GM10248 (cell line): ENCODE data around the gene STIMATE.

Experiments used
- CTCF ChIA-PET: fragments of 300-600 bp; sonication (Branson Sonifier 250); formaldehyde crosslinking; extraction: SDS; loops from one replicate; lab custom pipeline; 2021; ENCODE audit warnings: antibody characterized with exemption; lab: Yijun Ruan, JAX
- POLR2A ChIA-PET: fragments of 350-650 bp; sonication (Branson Sonifier 250); formaldehyde crosslinking; extraction: SDS; loops from one replicate; lab custom pipeline; 2020; ENCODE audit warnings: antibody characterized with exemption; lab: Yijun Ruan, JAX
- DNase-seq: peaks from one replicate; pipeline ENCODE4 v3.0.0; 2012; ENCODE audit errors: extremely low spot score
- TF ChIP-seq, protein P1 (sequence below): IDR thresholded peaks from 2 replicates; pipeline ENCODE4 v1.5.1; 2012; ENCODE audit warnings: mild to moderate bottlenecking, low read depth; ENCODE audit errors: extremely low read depth, missing control alignments, control extremely low read depth

Gene STIMATE

DNA sequence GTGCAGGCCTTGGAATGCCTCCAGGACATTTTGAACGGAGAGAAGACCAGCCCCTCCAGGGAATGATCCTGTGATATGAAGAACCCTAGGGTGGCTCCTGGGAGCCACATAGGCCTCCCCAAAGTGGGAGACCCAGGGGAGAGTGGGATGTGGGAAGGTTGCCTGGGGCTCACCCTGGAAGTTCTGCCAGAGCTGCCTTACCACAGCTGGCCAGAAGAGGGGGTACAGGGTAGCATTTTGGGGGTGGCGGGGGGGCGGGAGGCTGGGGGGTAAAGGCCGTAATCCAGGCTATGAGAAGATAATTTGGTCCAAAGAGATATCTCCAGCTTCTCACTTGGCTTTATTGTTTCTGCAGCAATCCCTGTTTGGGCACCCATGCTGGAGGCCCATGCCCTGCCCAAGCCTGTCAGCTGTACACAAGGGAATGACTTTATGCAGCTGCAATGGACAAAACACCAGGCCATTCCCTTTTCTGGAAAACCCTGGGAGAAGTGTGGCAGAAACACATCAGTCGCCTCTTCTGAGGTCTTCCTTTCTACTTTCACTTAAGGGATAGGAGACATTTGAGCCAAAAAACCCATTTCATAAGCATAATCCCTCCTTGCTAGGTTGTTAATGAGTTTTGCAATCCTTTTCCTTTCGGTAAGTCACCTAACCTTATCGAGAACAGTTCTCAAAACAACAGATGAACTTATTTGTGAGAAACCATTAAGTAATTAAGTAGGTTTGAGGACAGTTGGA lies 51.5 kb downstream of the STIMATE start:
- CTCF ChIA-PET: interaction anchor here (0.8 to 1.8 kb wide), 12 partner anchors 11 to 259 kb away, joined by 3 to 6 read pairs (median 3); partner anchors contain the start of gene MUSTN1
- POLR2A ChIA-PET: no interaction called here

DNA sequence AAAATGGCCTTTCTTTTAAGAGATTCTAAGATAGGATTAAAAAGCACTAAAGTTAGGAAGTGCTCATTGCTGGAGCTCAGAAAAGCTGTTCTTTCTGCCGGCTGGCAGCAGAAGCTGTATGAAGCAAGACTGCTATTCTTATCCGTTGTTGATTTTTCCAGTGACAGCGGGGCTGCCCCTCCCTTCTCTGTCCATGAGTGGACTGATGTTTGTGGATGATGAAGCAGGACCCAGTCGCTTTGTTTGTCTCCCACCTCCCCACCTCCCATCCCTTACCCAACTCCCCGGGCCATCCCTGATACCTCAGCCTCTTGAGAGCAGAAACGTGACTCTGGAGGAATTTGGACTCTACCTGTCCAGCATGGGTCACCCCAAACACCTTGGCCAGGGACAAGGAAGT lies 52.2 kb downstream of the STIMATE start:
- CTCF ChIA-PET: interaction anchor here (0.8 to 2.3 kb wide), 14 partner anchors 10 to 260 kb away, joined by 3 to 6 read pairs (median 4); partner anchors contain the start of gene MUSTN1
- TF ChIP-seq, protein P1, sequence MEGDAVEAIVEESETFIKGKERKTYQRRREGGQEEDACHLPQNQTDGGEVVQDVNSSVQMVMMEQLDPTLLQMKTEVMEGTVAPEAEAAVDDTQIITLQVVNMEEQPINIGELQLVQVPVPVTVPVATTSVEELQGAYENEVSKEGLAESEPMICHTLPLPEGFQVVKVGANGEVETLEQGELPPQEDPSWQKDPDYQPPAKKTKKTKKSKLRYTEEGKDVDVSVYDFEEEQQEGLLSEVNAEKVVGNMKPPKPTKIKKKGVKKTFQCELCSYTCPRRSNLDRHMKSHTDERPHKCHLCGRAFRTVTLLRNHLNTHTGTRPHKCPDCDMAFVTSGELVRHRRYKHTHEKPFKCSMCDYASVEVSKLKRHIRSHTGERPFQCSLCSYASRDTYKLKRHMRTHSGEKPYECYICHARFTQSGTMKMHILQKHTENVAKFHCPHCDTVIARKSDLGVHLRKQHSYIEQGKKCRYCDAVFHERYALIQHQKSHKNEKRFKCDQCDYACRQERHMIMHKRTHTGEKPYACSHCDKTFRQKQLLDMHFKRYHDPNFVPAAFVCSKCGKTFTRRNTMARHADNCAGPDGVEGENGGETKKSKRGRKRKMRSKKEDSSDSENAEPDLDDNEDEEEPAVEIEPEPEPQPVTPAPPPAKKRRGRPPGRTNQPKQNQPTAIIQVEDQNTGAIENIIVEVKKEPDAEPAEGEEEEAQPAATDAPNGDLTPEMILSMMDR: no peak
- no peak for DNase-seq
- POLR2A ChIA-PET: no interaction called here

More for the DNA sequence above, 51.5 kb downstream of the STIMATE start:
- no peak for DNase-seq
- TF ChIP-seq, protein P1: peak; percentile 33

DNA sequence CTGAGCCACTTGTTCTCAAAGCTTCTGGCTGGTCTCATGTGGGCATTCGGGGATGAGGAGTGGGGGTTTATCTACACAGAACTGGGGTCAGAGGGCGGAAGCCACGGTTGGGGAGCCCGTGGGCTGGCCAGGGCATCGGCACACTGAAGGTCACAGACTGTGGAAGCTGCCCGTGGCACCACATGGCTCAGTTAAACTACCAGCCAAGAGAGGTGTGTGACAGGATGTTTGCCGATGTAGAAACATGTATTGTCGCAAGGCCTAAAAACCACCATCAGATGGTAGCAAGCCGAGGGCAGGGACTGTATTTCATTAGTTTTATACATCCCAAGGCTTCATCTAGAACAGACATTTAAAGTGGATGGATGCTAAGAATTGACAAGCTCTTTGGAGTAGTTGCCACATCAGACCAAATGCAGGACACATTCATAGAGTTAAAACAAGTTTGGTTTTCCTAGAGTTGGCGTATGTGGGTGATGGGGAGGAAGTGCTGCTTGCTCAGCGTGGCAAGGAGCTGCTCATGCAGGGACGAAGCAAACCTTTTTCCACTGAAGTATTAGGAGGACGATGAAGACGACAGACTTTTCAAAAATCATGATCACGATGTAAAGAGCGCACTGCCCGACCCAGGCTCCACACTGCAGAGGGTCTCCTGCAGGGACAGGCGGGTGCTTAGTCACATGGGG lies 52.9 kb downstream of the STIMATE start:
- POLR2A ChIA-PET: no interaction called here
- no peak for DNase-seq
- TF ChIP-seq, protein P1: no peak
- CTCF ChIA-PET: interaction anchor here (0.8 to 2.3 kb wide), 7 partner anchors 12 to 90 kb away, joined by 3 to 6 read pairs (median 4); no protein-coding TSS in a partner anchor

DNA sequence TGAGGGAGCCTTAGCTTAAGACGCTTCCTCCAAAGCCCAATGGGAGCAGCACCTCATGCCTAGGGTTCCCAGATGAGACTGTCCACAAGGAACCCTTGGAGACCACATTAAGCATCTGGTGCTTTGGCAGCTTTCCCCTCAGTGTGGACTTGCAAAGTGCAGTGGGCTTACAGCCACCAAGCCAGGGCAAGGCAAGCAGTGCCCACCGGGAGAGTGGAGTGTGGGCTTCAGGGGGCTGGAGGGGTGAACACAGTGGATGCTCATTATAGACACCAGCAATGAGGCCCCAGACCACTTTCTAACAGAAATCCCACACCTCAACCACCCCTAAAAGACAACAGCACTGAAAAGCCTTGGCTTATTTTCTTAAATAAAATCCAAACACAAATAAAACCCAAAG lies 53.5 kb downstream of the STIMATE start:
- CTCF ChIA-PET: interaction anchor here (1.2 to 2.3 kb wide), 5 partner anchors 12 to 91 kb away, joined by 3 to 6 read pairs (median 4); no protein-coding TSS in a partner anchor
- no peak for DNase-seq
- TF ChIP-seq, protein P1: no peak
- POLR2A ChIA-PET: interaction anchor here (0.6 kb wide), 1 partner anchor 145 kb away, joined by 6 read pairs; no protein-coding TSS in a partner anchor

DNA sequence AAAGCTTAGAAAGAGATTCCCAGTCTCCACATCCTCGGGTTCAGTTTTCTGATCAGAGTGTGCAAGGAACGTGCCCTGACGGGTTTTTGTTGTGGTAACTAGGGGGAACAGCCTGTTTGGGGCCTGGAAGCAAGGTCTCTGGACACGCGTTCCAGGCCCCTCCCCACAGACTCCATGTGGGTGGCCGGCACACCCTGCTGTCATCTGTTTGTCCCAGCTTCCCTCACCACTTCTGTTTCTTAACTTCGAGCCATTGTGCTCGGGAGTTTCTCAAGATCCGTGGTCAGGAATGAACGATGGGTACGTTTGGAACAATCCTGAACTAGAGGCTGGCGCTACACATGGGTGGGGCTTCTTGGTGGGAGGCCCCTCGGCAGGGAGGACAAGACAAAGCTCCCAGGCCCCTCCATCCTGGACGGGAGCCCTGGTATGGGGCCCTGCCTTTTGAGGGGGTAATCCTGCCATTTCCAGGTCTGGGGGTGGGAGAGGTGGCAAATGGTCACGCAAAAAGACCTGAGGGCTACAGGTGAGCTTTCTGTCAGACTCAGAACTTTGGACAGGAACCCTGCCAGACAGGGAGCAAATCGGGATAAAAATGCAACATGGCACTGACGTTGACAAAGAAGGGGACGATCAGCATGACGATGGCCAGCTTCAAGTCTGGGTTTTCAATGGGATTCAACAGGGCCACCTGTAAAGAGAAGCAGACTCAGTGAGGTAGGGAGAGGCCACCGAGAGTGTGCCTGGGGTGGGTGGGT lies 54.1 kb downstream of the STIMATE start:
- DNase-seq: no peak
- POLR2A ChIA-PET: interaction anchor here (0.6 kb wide), 1 partner anchor 146 kb away, joined by 6 read pairs; no protein-coding TSS in a partner anchor
- CTCF ChIA-PET: interaction anchor here (1.1 to 2.4 kb wide), 5 partner anchors 8 to 91 kb away, joined by 3 to 9 read pairs (median 5); partner anchors contain the start of gene MUSTN1

More for the DNA sequence above, 54.1 kb downstream of the STIMATE start:
- TF ChIP-seq, protein P1: no peak
